COR-L47 (cell line): ENCODE data around the gene SBNO2.
A peak's percentile ranks its signal among the peaks of the same experiment; 100 is the strongest.

Source experiments
- DNase-seq: peaks from one replicate; lab custom pipeline; 2025; lab: John Stamatoyannopoulos, UW

The SBNO2 gene

GRCh38 chr19:1073063-1073955 is 100.8 kb downstream of the SBNO2 start:
- DNase-seq, result no peak

DNA sequence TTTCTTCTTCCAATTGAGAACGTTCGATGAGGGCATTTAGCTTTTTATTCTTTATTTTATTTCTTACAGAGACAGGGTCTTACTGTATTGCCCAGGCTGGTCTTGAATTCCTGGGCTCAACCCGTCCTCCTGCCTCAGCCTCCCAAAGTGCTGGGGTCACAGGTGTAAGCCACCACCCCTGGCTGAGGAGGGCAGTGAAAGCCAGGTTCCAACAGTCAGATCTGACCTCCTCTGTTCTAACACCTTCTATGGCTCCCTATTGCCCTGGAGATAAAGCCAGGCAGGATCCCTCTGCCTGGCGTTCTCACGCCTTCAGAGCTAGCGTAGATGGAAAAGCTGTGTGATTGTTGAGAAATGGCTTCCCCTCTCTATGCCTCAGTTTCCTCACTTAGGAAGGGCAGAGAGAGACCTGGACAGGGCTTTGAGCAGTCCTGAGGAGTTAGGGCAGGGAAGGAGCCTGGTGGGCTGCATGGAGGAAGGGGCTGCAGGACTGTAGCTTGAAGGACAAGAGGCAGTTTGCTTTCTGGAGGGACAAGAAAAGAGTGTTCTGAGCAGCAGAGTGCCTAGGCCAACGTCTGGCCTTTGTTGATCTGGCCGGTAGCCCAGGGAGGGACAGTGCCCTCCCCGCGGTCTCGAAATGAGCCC is 101.6 kb downstream of the SBNO2 start:
- DNase-seq, result no peak

GRCh38 chr19:1070931-1071791 is 102.9 kb downstream of the SBNO2 start:
- no peak for DNase-seq

- no peak for DNase-seq
Observed at GRCh38 chr19:1070576-1070930, 103.5 kb downstream of the SBNO2 start.

DNA sequence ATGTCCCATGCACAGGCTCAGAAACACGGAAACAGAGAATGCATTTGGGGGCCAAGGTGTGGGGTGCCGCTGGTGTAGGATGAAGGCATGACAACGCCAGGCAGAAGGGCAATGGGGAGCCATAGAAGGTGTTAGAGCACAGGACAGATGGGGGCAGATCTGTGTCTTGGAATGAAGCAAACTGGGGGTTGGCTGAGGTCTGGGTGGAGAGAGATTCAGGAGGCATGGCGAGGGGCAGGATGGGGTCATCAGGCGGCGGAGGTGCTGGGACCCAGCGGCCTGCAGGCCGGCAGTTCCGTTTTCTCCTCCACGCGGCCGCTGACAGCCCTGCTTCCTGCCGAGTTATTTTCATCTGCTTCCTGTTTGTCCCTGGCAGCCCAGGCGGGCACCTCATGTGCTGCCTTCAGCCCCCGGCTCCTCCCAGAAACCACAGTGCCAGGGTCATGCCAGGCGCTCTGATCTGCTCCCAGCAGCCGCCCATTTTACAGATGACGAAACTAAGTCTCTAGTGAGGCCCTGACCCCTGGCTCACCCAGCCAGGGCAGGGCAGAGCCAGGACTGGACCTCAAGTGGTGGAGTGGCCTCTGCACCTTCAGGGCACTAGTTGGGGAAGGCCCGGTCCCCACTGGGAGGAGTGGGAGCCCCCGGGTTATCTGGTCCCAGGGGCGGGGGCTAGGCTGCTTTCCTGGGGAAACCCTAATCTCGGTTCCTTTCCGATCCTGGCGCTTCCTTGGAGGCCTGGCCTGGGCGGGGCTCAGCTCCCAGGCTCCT is 104.9 kb downstream of the SBNO2 start:
- no peak for DNase-seq

DNA sequence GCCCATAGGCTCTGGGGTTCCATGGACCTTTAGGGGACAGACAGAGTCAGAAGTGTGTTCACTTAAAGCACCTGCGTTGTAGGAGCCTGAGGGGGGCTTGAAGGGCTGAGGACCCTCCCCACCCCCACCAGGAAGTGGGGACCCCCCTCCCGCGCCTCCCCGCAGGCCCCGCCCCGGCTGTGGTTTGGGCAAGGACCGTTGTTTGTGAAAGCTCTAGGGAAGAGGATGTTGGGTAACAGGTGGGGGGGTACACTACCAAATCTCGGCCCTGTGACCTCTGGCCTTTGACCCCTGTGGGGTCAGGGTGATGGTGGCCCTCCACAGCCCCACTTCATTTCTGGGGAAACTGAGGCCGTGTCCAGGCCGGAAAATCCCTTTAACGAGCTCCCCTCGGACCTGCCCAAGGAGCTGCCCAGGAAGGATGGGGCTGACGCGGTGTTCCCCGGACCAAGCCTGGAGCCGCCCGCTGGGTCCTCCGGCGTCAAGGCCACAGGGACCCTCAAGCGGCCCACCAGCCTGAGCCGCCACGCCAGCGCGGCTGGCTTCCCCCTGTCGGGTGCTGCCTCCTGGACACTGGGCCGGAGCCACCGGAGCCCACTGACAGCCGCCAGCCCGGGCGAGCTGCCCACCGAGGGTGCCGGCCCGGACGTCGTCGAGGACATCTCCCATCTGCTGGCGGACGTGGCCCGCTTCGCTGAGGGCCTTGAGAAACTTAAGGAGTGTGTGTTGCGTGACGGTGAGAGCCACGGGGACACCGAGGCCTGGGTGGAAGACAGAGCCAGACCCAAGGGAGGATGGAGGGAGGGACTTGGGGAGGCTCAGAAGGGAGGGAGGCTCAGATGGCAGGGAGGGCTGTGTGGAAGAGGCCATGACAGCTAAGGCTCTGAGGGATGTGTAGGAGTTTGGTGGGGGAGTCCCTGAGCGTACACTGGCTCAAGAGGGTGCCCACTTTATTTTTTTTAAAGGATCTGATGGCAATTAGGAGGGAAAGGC is 105.8 kb downstream of the SBNO2 start:
- no peak for DNase-seq

- no peak for DNase-seq
Observed at GRCh38 chr19:1067341-1067957, 106.6 kb downstream of the SBNO2 start.

DNA sequence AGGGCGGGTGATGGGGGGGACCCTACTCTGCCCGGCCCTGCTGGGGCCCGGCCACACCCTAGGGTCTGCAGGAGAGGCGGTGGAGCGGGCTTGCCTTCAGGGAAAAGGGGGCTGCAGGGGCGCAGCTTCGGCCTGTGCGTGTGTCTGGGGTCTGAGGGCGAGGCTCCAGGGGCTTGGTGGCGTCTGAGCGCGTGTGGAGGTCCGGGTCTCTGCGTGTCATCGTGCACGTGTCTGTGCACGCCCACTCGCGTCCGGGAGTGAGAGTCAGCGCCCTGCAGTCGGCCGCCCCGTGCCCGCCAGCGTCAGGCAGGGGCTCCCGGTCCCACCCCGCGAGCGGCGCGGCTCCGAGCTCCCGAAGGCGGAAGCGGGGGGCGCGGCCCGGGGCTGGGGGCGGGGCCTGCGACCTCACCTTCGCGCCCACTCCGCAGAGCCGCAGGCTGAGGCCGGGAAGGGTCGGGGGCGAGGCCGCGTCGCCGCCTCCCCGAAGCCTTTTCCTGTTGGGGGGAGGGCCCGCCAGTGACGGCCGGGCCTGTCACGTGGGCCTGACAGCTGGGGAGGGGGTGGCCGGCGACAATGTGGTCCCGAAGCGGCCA is 107.2 kb downstream of the SBNO2 start, which contains the start of gene ARHGAP45:
ARHGAP45 (plus strand) TSS at position 420 of the 593 bp plus-strand sequence. CDS start 239 bp downstream, outside the sequence.
- DNase-seq, result no peak

GRCh38 chr19:1066251-1066747 is 107.8 kb downstream of the SBNO2 start:
- DNase-seq, result no peak

DNA sequence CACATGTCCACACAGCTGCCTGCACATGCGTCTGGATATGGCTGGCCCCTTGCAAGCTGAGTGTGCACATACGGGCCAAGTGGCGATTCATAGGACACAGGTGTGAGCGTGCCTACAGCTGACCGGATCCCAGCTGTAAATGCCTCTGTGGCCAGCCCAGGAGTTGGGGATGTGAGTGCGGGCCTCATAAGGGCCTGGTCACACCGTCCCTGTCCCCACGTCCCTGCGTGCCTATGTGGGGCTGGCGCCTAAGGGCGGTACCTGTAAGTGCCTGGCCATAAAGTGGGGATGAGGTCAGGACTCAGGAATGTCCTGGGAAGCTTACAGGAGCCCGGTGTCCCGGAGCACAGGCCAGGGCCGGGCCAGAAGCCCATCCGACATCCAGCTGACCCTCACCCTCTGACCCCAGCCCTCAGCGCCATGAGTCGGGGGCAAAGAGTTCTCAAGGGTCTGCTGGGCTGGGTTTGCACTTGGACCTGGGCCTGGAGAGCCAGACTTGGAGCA is 108.4 kb downstream of the SBNO2 start:
- no peak for DNase-seq

DNA sequence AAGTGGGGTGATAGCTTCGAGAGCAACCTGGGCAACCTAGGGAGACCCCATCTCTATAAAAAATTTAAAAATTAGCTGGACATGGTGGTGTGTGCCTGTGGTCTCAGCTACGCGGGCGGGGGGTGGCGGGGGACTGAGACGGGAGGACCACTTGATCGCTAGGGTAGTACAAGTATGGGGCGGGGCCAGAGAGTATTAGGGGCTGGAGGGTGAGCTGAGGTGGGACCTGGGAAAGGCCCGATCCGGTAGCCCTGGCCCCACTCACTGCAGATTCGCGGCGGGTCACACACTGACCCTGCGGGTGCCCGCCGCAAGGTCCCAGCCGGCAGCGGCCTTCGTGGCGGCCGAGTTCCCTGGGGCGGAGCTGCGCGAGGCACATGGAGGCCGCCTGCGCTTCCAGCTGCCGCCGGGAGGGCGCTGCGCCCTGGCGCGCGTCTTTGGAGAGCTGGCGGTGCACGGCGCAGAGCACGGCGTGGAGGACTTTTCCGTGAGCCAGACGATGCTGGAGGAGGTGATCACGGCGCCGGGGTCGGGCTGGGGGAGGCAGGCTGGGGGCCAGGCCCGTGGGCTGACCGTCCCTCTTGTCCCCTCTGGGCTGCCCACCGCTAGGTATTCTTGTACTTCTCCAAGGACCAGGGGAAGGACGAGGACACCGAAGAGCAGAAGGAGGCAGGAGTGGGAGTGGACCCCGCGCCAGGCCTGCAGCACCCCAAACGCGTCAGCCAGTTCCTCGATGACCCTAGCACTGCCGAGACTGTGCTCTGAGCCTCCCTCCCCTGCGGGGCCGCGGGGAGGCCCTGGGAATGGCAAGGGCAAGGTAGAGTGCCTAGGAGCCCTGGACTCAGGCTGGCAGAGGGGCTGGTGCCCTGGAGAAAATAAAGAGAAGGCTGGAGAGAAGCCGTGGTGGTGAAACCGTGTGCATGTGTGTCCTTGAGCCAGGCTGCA is 109.1 kb downstream of the SBNO2 start:
- DNase-seq, result peak; percentile 63

GRCh38 chr19:1063909-1064660 is 110.0 kb downstream of the SBNO2 start:
- DNase-seq, result no peak

DNA sequence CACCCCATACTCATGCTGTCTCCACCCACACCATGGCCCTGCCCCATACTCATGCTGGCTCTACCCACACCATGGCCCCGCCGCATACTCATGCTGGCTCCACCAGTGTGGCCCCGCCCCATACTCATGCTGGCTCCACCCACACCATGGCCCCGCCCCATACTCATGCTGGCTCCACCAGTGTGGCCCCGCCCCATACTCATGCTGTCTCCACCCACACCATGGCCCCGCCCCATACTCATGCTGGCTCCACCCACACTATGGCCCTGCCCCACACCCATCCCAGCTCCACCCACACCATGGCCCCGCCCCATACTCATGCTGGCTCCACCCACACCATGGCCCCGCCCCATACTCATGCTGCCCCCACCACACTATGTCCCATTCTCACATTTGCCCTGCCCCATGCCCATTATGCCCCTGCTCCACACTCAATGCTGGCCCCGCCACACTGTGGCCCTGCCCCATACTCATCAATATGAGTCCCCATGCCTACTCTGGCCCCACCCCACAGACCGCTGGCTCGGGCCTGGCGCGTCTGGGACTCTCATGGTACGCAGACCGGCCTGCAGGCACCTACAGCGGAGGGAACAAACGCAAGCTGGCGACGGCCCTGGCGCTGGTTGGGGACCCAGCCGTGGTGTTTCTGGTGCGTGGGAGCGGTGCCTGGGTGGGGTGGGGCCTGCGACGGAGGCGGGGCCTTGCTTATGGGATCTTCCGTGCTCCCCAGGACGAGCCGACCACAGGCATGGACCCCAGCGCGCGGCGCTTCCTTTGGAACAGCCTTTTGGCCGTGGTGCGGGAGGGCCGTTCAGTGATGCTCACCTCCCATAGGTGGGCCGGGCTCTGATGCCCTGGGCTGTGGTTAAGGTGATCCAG is 110.8 kb downstream of the SBNO2 start:
- DNase-seq, result no peak

- DNase-seq, result no peak
Observed at GRCh38 chr19:1062387-1063029, 111.6 kb downstream of the SBNO2 start.

DNA sequence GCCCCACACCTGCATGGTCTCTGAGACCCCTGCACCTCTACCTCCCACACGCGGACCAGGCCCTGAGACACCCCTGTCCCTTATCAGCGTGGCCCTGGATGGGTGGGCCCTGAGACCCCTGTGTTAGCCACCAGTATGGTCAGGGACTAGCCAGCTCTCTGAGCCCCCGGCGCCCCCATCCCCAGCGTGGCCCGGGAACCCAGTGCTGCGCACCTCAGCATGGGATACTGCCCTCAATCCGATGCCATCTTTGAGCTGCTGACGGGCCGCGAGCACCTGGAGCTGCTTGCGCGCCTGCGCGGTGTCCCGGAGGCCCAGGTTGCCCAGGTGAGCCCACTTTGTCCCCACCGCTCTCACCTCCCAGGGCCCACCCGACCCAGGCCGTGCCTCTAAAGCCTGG is 112.1 kb downstream of the SBNO2 start:
- DNase-seq, result no peak

- DNase-seq, result no peak
Observed at GRCh38 chr19:1060689-1061088, 113.4 kb downstream of the SBNO2 start.
